ENCODE results near the gene ELOVL1.

- TF ChIP-seq CTCF (conservative IDR thresholded peaks at IDR 0.05; ENCODE audit: low read depth in 2 of 2) (no peak), EZH2 (IDR thresholded peaks at IDR 0.05; ENCODE audit: low read depth, unreplicated experiment) (no peak), CREB1 (CRISPR knock-in tag; IDR thresholded peaks at IDR 0.05; ENCODE audit: low read depth) (no peak), NANOG (IDR thresholded peaks at IDR 0.05; ENCODE audit: borderline replicate concordance) (no peak), REST (IDR thresholded peaks at IDR 0.05; ENCODE audit: unreplicated experiment) (no peak), POLR2AphosphoS5 (IDR thresholded peaks at IDR 0.05; ENCODE audit: low read depth) (no peak), EZH2phosphoT487 (IDR thresholded peaks at IDR 0.05; ENCODE audit: unreplicated experiment) (no peak)
Measured at GRCh38 chr1:43373066-43373940, 5.5 kb upstream of the ELOVL1 start.

Data from GM23338 (cell line).